Measurements from ENCODE around the gene CACNG8. TPM values are rescaled to one million over a fixed set of nuclear protein-coding genes. Genes with fewer than 3 reads are reported as not detected.

The CACNG8 gene
- under 1 TPM; 0.02 to 0.10 (median 0.05) TPM for total RNA-seq

DNA sequence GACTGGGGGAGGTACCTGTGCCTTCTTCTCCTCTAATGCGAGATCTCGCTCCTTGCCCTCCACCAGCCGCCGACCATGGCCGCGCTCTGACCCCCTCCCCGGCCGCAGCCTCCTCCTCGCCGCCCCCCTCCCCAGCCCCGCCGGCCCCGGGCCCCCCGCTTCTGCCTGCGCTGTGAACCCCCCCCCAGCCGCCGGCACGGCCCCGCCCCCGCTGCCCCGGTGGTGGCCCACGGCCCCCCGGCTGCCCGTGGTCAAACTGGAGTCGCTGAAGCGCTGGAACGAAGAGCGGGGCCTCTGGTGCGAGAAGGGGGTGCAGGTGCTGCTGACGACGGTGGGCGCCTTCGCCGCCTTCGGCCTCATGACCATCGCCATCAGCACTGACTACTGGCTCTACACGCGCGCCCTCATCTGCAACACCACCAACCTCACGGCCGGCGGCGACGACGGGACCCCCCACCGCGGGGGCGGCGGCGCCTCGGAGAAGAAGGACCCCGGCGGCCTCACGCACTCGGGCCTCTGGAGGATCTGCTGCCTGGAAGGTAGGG lies at the start of gene CACNG8:
Gene CACNG8 (plus strand): TSS at position 51 of the 545 bp plus-strand sequence.
- no peak within 1 kb of the TSS for H3K27ac ChIP-seq
- ATAC-seq (no peak), DNase-seq (no peak)
- no peaks in the 10 kb centered on the region for H3K9me3 ChIP-seq
- intact Hi-C loops (cut with DNase I; ENCODE audit: low total_unique reads) (no loop called here), in situ Hi-C loops (cut with MboI; ENCODE audit: low sequenced_read_pairs in 4 of 4) (no loop called here)
- H3K4me1 ChIP-seq, result no peaks in the 10 kb centered on the region
- TF ChIP-seq CTCF (IDR thresholded peaks at IDR 0.05 in 4 of 5, conservative IDR thresholded peaks at IDR 0.05 in 1 of 5) (no peak), POLR2A (IDR thresholded peaks at IDR 0.05) (no peak)
- no peak within 1 kb of the TSS for H3K4me3 ChIP-seq
- H3K27me3 ChIP-seq, result peaks cover 45 to 76% (median 59%) of the 10 kb centered on the region in 3 donors
- H3K36me3 ChIP-seq, result no peaks in the 10 kb centered on the region

GRCh38 chr19:53915000-53915399 lies 47.7 kb upstream of the CACNG8 start:
- DNase-seq (no peak), ATAC-seq (no peak)
- peaks cover 32 to 35% (median 33%) of the 10 kb centered on the region in 3 donors for H3K27me3 ChIP-seq
- H3K27ac ChIP-seq, result no peak overlapping the region
- no peak overlapping the region for H3K4me3 ChIP-seq
- no peaks in the 10 kb centered on the region for H3K9me3 ChIP-seq
- intact Hi-C loops (cut with DNase I; ENCODE audit: low total_unique reads) (no loop called here), in situ Hi-C loops (cut with MboI; ENCODE audit: low sequenced_read_pairs in 4 of 4) (loop anchor here in 2 of 4 donors (5.0 kb wide), 2 partner anchors 107 to 117 kb away; no protein-coding TSS in a partner anchor)
- no peaks in the 10 kb centered on the region for H3K4me1 ChIP-seq
- no peaks in the 10 kb centered on the region for H3K36me3 ChIP-seq
- TF ChIP-seq POLR2A (IDR thresholded peaks at IDR 0.05) (no peak), CTCF (IDR thresholded peaks at IDR 0.05 in 4 of 5, conservative IDR thresholded peaks at IDR 0.05 in 1 of 5) (no peak)

GRCh38 chr19:53916004-53916403 lies 46.7 kb upstream of the CACNG8 start:
- Histone ChIP-seq H3K27me3 (peaks cover 23 to 26% (median 23%) of the 10 kb centered on the region in 3 donors), H3K9me3 (no peaks in the 10 kb centered on the region), H3K27ac (no peak overlapping the region), H3K4me1 (no peaks in the 10 kb centered on the region), H3K36me3 (no peaks in the 10 kb centered on the region), H3K4me3 (no peak overlapping the region)
- ATAC-seq (no peak), DNase-seq (no peak)
- TF ChIP-seq CTCF (IDR thresholded peaks at IDR 0.05 in 4 of 5, conservative IDR thresholded peaks at IDR 0.05 in 1 of 5), result no peak
- TF ChIP-seq POLR2A (IDR thresholded peaks at IDR 0.05), result no peak
- intact Hi-C loops (cut with DNase I; ENCODE audit: low total_unique reads), result no loop called here
- in situ Hi-C loops (cut with MboI; ENCODE audit: low sequenced_read_pairs in 4 of 4), result no loop called here

DNA sequence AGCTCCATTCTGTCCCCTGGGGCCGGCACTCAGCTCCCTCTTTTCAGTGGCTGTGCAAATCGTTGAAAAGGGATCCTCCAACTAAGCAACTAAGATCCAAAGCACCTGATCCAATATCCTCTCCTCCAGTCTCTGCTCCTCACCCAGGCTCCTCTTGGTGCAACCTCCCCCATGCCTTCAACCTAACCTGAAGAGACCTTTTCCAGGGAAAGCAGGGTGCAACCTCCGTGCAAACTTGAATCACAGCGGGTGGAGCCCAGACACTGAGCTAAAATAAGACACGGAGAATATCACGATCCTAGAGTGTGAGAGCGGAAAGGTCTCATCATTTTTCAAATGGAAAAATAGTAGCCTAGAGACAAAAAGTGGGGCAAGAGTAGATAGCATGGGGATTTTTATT lies 45.4 kb upstream of the CACNG8 start:
- H3K27me3 ChIP-seq, result peaks cover 10 to 13% (median 11%) of the 10 kb centered on the region in 3 donors
- DNase-seq (no peak), ATAC-seq (no peak)
- no peaks in the 10 kb centered on the region for H3K9me3 ChIP-seq
- no peak for TF ChIP-seq CTCF (IDR thresholded peaks at IDR 0.05 in 4 of 5, conservative IDR thresholded peaks at IDR 0.05 in 1 of 5)
- no peak for TF ChIP-seq POLR2A (IDR thresholded peaks at IDR 0.05)
- intact Hi-C loops (cut with DNase I; ENCODE audit: low total_unique reads), result no loop called here
- no peak overlapping the region for H3K27ac ChIP-seq
- H3K4me3 ChIP-seq, result no peak overlapping the region
- in situ Hi-C loops (cut with MboI; ENCODE audit: low sequenced_read_pairs in 4 of 4), result no loop called here
- no peaks in the 10 kb centered on the region for H3K4me1 ChIP-seq
- H3K36me3 ChIP-seq, result no peaks in the 10 kb centered on the region

- no peak for DNase-seq
- intact Hi-C loops (cut with DNase I; ENCODE audit: low total_unique reads), result no loop called here
- no peaks in the 10 kb centered on the region for H3K9me3 ChIP-seq
- H3K4me3 ChIP-seq, result no peak overlapping the region
- no peaks in the 10 kb centered on the region for H3K36me3 ChIP-seq
- no peak for ATAC-seq
- TF ChIP-seq CTCF (IDR thresholded peaks at IDR 0.05 in 4 of 5, conservative IDR thresholded peaks at IDR 0.05 in 1 of 5), result no peak
- TF ChIP-seq POLR2A (IDR thresholded peaks at IDR 0.05), result no peak
- in situ Hi-C loops (cut with MboI; ENCODE audit: low sequenced_read_pairs in 4 of 4), result no loop called here
- no peaks in the 10 kb centered on the region for H3K4me1 ChIP-seq
- no peaks in the 10 kb centered on the region for H3K27me3 ChIP-seq
- no peak overlapping the region for H3K27ac ChIP-seq
Observed at GRCh38 chr19:53927739-53928138, 35.0 kb upstream of the CACNG8 start.

Data from gastrocnemius medialis (tissue), 4 donors.